Raji (cell line): ENCODE measurements around the gene MUSTN1.

Experiments used
- POLR2A ChIP-seq: IDR thresholded peaks from 2 replicates; pipeline ENCODE4 v1.6.1; 2011; ENCODE audit warnings: low read depth, low read length, control low read depth; ENCODE audit not compliant: insufficient read depth

MUSTN1 gene

GRCh38 chr3:52860424-52860768, 25.6 kb upstream of the MUSTN1 start:
- TF ChIP-seq POLR2A: no peak

GRCh38 chr3:52859686-52860423, 25.0 kb upstream of the MUSTN1 start:
- no peak for TF ChIP-seq POLR2A

GRCh38 chr3:52857864-52858263, 23.0 kb upstream of the MUSTN1 start:
- no peak for TF ChIP-seq POLR2A

GRCh38 chr3:52857133-52857532, 22.3 kb upstream of the MUSTN1 start:
- TF ChIP-seq POLR2A: no peak

GRCh38 chr3:52856666-52857065, 21.8 kb upstream of the MUSTN1 start:
- no peak for TF ChIP-seq POLR2A

GRCh38 chr3:52854013-52854412, 19.2 kb upstream of the MUSTN1 start:
- TF ChIP-seq POLR2A: no peak

DNA sequence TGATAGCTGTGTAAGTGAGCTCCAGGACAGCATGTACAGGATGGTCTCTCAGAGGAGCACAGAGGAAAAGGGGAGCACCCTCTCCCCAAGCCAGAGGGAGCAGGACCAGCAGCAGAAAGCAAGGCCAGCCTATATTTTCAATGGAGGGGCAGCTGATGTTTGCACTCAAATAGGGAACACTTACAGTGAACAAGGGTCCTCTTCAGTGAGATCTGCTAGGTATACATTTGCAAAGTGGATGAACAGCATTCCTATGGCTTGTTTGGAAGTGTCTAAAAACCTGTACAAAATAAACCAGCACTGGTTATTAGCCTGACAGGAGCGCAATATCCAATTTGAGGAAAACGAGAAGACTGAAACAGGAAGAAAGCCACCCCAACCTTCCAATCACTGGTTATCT, 17.6 kb upstream of the MUSTN1 start:
- no peak for TF ChIP-seq POLR2A

DNA sequence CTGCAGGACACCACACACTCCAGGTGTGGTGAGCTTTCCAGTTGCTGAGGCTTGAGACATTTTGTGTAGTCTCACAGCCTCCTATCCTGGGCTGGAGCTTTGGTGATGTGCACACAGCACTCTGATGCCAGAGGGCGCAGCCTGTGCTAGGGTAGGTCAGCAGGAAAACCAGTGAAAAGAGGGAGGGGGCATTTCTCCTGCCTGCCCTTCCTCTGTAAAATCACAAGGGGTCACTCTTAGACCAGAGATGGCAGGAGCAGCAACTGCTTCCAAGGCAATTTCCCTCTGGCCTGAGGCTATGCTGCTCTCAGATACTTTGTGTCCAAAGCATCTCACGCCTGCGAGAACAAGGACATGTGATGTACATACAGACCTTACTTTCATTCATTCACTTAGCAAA, 16.5 kb upstream of the MUSTN1 start:
- TF ChIP-seq POLR2A: no peak

DNA sequence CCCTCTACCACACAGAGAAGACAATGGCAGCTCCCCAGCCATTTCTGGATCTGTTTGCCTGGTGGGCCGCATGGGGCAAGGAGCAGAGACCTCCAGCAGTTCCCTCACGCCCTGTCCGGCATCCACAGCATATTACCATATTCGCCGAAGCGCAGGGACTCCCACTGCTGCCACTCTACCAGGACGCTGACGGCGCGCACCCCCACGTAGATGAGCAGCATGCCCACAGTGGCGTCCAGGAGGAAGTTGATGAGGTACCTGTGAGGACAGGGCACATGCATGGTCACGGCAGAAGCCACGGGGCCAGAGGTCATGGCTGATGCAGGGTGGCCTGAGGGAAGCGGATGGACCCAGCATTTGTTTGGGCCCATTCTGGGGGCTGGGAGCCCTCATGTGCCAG, 14.8 kb upstream of the MUSTN1 start:
- TF ChIP-seq POLR2A: no peak

GRCh38 chr3:52848617-52849016, 13.8 kb upstream of the MUSTN1 start:
- TF ChIP-seq POLR2A: no peak

DNA sequence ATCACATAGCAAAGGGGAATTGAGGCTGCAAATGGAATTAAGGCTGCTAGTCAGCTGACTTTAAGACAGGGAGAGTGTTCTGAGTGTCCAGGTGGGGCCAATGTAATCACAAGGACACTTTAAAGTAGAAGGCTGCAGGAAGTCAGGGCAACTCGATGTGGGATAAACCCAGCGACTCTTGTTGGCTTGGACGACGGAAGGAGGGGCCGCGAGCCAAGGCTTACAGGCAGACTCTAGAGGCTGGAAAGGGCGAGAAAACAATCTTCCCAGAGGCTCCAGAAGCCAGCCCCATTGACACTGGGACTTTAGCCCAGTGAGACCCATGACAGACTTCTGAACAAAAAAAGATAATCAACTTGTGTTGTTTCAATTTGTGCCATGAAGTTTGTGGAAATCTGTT, 12.9 kb upstream of the MUSTN1 start:
- no peak for TF ChIP-seq POLR2A

- no peak for TF ChIP-seq POLR2A
Measured at GRCh38 chr3:52847241-52847640, 12.4 kb upstream of the MUSTN1 start.

DNA sequence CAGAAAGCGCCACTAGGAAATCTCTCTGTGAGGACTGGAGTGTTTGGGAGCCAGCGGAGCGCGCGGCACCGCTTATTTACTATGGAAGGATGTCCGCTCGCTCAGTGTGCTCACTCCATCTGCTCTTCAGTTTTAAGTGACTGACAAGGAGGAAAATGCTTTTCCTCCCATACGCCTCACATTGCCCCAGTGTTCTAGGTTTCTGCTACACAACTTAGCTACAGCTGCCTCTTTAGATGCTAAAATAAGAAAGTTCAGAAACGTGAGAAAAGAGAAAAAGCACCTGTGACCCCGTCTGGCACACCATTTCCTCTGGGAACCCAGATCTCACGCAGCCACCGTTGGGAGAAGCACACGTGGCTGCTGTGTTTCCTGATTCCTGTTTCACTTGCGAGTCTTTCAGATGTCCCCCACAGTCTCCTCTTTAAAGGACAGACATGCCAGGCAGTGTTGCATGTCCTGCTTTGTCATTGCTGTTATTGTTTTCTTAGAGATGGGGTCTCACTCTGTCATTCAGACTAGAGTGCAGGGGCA, 11.7 kb upstream of the MUSTN1 start:
- no peak for TF ChIP-seq POLR2A

DNA sequence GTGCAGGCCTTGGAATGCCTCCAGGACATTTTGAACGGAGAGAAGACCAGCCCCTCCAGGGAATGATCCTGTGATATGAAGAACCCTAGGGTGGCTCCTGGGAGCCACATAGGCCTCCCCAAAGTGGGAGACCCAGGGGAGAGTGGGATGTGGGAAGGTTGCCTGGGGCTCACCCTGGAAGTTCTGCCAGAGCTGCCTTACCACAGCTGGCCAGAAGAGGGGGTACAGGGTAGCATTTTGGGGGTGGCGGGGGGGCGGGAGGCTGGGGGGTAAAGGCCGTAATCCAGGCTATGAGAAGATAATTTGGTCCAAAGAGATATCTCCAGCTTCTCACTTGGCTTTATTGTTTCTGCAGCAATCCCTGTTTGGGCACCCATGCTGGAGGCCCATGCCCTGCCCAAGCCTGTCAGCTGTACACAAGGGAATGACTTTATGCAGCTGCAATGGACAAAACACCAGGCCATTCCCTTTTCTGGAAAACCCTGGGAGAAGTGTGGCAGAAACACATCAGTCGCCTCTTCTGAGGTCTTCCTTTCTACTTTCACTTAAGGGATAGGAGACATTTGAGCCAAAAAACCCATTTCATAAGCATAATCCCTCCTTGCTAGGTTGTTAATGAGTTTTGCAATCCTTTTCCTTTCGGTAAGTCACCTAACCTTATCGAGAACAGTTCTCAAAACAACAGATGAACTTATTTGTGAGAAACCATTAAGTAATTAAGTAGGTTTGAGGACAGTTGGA, 11.0 kb upstream of the MUSTN1 start:
- no peak for TF ChIP-seq POLR2A

- TF ChIP-seq POLR2A: no peak
Measured at GRCh38 chr3:52845157-52845556, 10.3 kb upstream of the MUSTN1 start.

DNA sequence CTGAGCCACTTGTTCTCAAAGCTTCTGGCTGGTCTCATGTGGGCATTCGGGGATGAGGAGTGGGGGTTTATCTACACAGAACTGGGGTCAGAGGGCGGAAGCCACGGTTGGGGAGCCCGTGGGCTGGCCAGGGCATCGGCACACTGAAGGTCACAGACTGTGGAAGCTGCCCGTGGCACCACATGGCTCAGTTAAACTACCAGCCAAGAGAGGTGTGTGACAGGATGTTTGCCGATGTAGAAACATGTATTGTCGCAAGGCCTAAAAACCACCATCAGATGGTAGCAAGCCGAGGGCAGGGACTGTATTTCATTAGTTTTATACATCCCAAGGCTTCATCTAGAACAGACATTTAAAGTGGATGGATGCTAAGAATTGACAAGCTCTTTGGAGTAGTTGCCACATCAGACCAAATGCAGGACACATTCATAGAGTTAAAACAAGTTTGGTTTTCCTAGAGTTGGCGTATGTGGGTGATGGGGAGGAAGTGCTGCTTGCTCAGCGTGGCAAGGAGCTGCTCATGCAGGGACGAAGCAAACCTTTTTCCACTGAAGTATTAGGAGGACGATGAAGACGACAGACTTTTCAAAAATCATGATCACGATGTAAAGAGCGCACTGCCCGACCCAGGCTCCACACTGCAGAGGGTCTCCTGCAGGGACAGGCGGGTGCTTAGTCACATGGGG, 9.6 kb upstream of the MUSTN1 start:
- no peak for TF ChIP-seq POLR2A
